Adrenal gland (tissue), 12 donors: ENCODE results near the gene C1orf167. TPM values are rescaled to one million over a fixed set of nuclear protein-coding genes. Genes with fewer than 3 reads are reported as not detected.

Source experiments
- DNase-seq, 7 donors: peaks; one replicate each; pipeline ENCODE4 v3.0.0-alpha.2; 2019 to 2020
- H3K27ac ChIP-seq, 5 donors: fragments of 200-600 bp; sonication (generic) in 4 of 5; 1 replicate in 3 of 5; 2 replicates in 2 of 5; pipeline versions ENCODE4 v1.5.1 to v1.8.0; 2016 to 2020; ENCODE audit warnings: mild to moderate bottlenecking in 1 of 5
- H3K27me3 ChIP-seq: fragments of 200-600 bp; 2 replicates; pipeline ENCODE4 v1.8.0; 2021
- H3K36me3 ChIP-seq, 2 donors: fragments of 200-600 bp; replicated peaks in 1 of 2; 1 replicate in 1 of 2; 2 replicates in 1 of 2; pipeline versions ENCODE4 v1.5.1 to v1.8.0; 2018 to 2022
- H3K4me1 ChIP-seq, 2 donors: fragments of 200-600 bp; replicated peaks in 1 of 2; 1 replicate in 1 of 2; 2 replicates in 1 of 2; pipeline versions ENCODE4 v1.5.1 to v1.8.0; 2018 to 2021
- H3K4me3 ChIP-seq, 4 donors: fragments of 200-600 bp; sonication (generic) in 3 of 4; one replicate each; pipeline ENCODE4 v1.5.1; 2016 to 2018
- H3K9me3 ChIP-seq, 3 donors: fragments of 200-600 bp; sonication (generic) in 1 of 3; replicated peaks in 1 of 3; 1 replicate in 2 of 3; 2 replicates in 1 of 3; pipeline versions ENCODE4 v1.5.1 to v1.8.0; 2016 to 2021
- CTCF ChIP-seq, 6 experiments: fragments of 450-650 bp in 4 of 6; fragments of 200-600 bp in 2 of 6; sonication (generic) in 1 of 6; IDR thresholded peaks; 1 replicate in 5 of 6; 2 replicates in 1 of 6; pipeline versions ENCODE4 v1.5.1 to v1.8.0; 2016 to 2021; ENCODE audit warnings: antibody characterized with exemption in 6 of 6, mild to moderate bottlenecking in 2 of 6, moderate library complexity in 1 of 6
- POLR2A ChIP-seq, 2 donors: fragments of 450-650 bp; IDR thresholded peaks; one replicate each; pipeline ENCODE4 v1.6.1; 2017; ENCODE audit warnings: antibody characterized with exemption in 2 of 2, mild to moderate bottlenecking in 2 of 2, moderate library complexity in 1 of 2
- WGBS, 4 donors: extraction: QIAGEN DNeasy Blood & Tissue Kit in 2 of 4; methylation state at CpG; one replicate each; pipeline versions ENCODE4 v1.1.5 to v1.1.7; 2013 to 2017; 5-methylcytosine and 5-hydroxymethylcytosine counted together
- intact Hi-C, 2 donors: fragments of 100-400 bp; cut with DNase I; formaldehyde crosslinking; loops; one replicate each; pipeline versions ENCODE4 v1.14.1 to v1.15.0; 2022 to 2023
- polyA plus RNA-seq, 3 donors: library from polyadenylated mRNA; stranded (reverse); fragments of 200-250 nt in 2 of 3; fragments of 350-450 nt in 1 of 3; fragmentation: Illumina TruSeq in 1 of 3; extraction: RNeasy Lipid Tissue Mini Kit (QIAGEN cat#74804) in 1 of 3; gene quantifications; one replicate each; pipeline ENCODE4 v1.2.3, GENCODE V29; 2013 to 2014
- total RNA-seq, 9 donors: library from RNA; depleted of rRNA in 4 of 9; stranded (reverse); fragments of >200 nt in 4 of 9; fragments of 120-200 nt in 1 of 9; fragmentation: NEBNext Ultra II Directional in 1 of 9; extraction: Animal tissue kit (Norgen Biotek cat#: 25700) in 1 of 9; gene quantifications; one replicate each; pipeline versions ENCODE4 v1.1.0 to v1.2.4, GENCODE V29; 2013 to 2023
- donor health status: healthy with polysubstance abuse.
- donor health status: Bipolar disorder and iron deficiency.
- donor health status: DM: yes; HTN: yes; CAD: no.
- donor health status: DM: no; HTN: no; CAD: no.
- donor health status: DM: no; HTN: no; CAD: no.
- donor health status: DM: yes; HTN: yes; CAD: no.

The C1orf167 gene
- total and polyA plus RNA-seq, 12 donors, result 0.32 to 13.2 (median 3.2) TPM; not detected in 2

GRCh38 chr1:11807133-11807532, 45.1 kb downstream of the C1orf167 start:
- H3K4me3 ChIP-seq, result peak overlapping the region in 2 of 4 donors; percentile 63 to 76
- 16 to 34% (median 27%) methylated on average over 2 of the region's 2 CpGs for WGBS, 4 donors
- intact Hi-C loops, result no loop called here
- peak overlapping the region; percentile 80 to 99 (median 98) for H3K27ac ChIP-seq
- DNase-seq, result peak in 1 of 7 donors; percentile 2
- H3K36me3 ChIP-seq, result peaks cover 0 to 20% of the 10 kb centered on the region in 2 donors
- no peaks in the 10 kb centered on the region for H3K9me3 ChIP-seq
- no peaks in the 10 kb centered on the region for H3K27me3 ChIP-seq
- H3K4me1 ChIP-seq, result peaks cover 44 to 50% of the 10 kb centered on the region in 2 donors
- no peak for TF ChIP-seq POLR2A (IDR thresholded peaks at IDR 0.05)
- no peak for TF ChIP-seq CTCF (IDR thresholded peaks at IDR 0.05)

GRCh38 chr1:11813021-11813420, 51.0 kb downstream of the C1orf167 start:
- peaks cover 0 to 19% of the 10 kb centered on the region in 2 donors for H3K4me1 ChIP-seq
- H3K4me3 ChIP-seq, result no peak overlapping the region
- 82 to 90% (median 86%) methylated on average over 5 of the region's 5 CpGs for WGBS, 4 donors
- no peaks in the 10 kb centered on the region for H3K9me3 ChIP-seq
- no peak for DNase-seq
- no peak overlapping the region for H3K27ac ChIP-seq
- H3K27me3 ChIP-seq, result no peaks in the 10 kb centered on the region
- TF ChIP-seq CTCF (IDR thresholded peaks at IDR 0.05) (no peak), POLR2A (IDR thresholded peaks at IDR 0.05) (no peak)
- peaks cover 0 to 54% of the 10 kb centered on the region in 2 donors for H3K36me3 ChIP-seq
- intact Hi-C loops, result no loop called here

GRCh38 chr1:11817192-11817591, 55.2 kb downstream of the C1orf167 start:
- WGBS, 4 donors, result 89 to 95% (median 94%) methylated on average over 12 of the region's 12 CpGs
- Histone ChIP-seq H3K27me3 (no peaks in the 10 kb centered on the region), H3K27ac (no peak overlapping the region), H3K36me3 (peaks cover 0 to 75% of the 10 kb centered on the region in 2 donors), H3K4me1 (peaks cover 0 to 7% of the 10 kb centered on the region in 2 donors), H3K4me3 (no peak overlapping the region), H3K9me3 (no peaks in the 10 kb centered on the region)
- intact Hi-C loops, result no loop called here
- DNase-seq, result no peak
- TF ChIP-seq POLR2A (IDR thresholded peaks at IDR 0.05), result no peak
- TF ChIP-seq CTCF (IDR thresholded peaks at IDR 0.05), result no peak

- Histone ChIP-seq H3K36me3 (peaks cover 0 to 97% of the 10 kb centered on the region in 2 donors), H3K27ac (no peak overlapping the region), H3K4me3 (no peak overlapping the region), H3K27me3 (no peaks in the 10 kb centered on the region), H3K4me1 (no peaks in the 10 kb centered on the region), H3K9me3 (no peaks in the 10 kb centered on the region)
- WGBS, 4 donors, result 79 to 95% (median 91%) methylated on average over 3 of the region's 3 CpGs
- intact Hi-C loops, result no loop called here
- TF ChIP-seq CTCF (IDR thresholded peaks at IDR 0.05) (no peak), POLR2A (IDR thresholded peaks at IDR 0.05) (no peak)
- no peak for DNase-seq
These were observed 60.1 kb downstream of the C1orf167 start for GRCh38 chr1:11822091-11822490.
